Heart right ventricle (tissue), 16 donors: ENCODE results near the gene FAM234A. TPM values are rescaled to one million over a fixed set of nuclear protein-coding genes. Genes with fewer than 3 reads are reported as not detected.

ENCODE experiments used
- ATAC-seq, 8 donors: fragments of 200-7000 bp; cut with Tn5 transposase; one replicate each; pipeline ENCODE4 v1.9.1; 2020; ENCODE audit warnings: mild to moderate bottlenecking in 8 of 8, moderate library complexity in 8 of 8, moderate number of reproducible peaks in 1 of 8
- DNase-seq, 2 donors: peaks; one replicate each; pipeline ENCODE4 v3.0.0-alpha.2; 2020
- H3K27ac ChIP-seq, 10 donors: fragments of 200-600 bp; sonication (generic) in 2 of 10; one replicate each; pipeline versions ENCODE4 v1.5.0 to v1.8.0; 2020 to 2022; ENCODE audit warnings: mild to moderate bottlenecking in 3 of 10
- H3K27me3 ChIP-seq, 7 donors: fragments of 200-600 bp; one replicate each; pipeline ENCODE4 v1.8.0; 2021 to 2022; ENCODE audit warnings: mild to moderate bottlenecking in 2 of 7
- H3K36me3 ChIP-seq, 9 donors: fragments of 200-600 bp; sonication (generic) in 1 of 9; one replicate each; pipeline versions ENCODE4 v1.5.0 to v1.8.0; 2020 to 2022; ENCODE audit warnings: mild to moderate bottlenecking in 2 of 9
- H3K4me1 ChIP-seq, 9 donors: fragments of 200-600 bp; sonication (generic) in 1 of 9; one replicate each; pipeline versions ENCODE4 v1.5.0 to v1.8.0; 2020 to 2022; ENCODE audit warnings: mild to moderate bottlenecking in 4 of 9
- H3K4me3 ChIP-seq, 10 donors: fragments of 200-600 bp; sonication (generic) in 2 of 10; one replicate each; pipeline versions ENCODE4 v1.5.0 to v1.8.0; 2020 to 2022; ENCODE audit warnings: mild to moderate bottlenecking in 7 of 10, moderate library complexity in 2 of 10
- H3K9me3 ChIP-seq, 11 donors: fragments of 200-600 bp in 10 of 11; sonication (generic) in 2 of 11; one replicate each; pipeline versions ENCODE4 v1.5.0 to v1.8.0; 2013 to 2022; ENCODE audit warnings: mild to moderate bottlenecking in 2 of 11, control low read depth in 1 of 11, moderate library complexity in 1 of 11
- WGBS, 2 donors: extraction: QIAGEN DNeasy Blood & Tissue Kit; methylation state at CpG; one replicate each; pipeline ENCODE4 v1.1.7; 2013; ENCODE audit warnings: inconsistent platforms in 1 of 2; 5-methylcytosine and 5-hydroxymethylcytosine counted together
- intact Hi-C, 10 donors: fragments of 100-400 bp; cut with DNase I; formaldehyde crosslinking; loops; one replicate each; pipeline versions ENCODE4 v1.11.1 to v1.14.2; 2022
- polyA plus RNA-seq, 2 donors: library from polyadenylated mRNA; stranded (reverse); fragments of 200-250 nt; gene quantifications; one replicate each; pipeline ENCODE4 v1.2.3, GENCODE V29; 2013
- total RNA-seq, 10 donors: library from RNA; stranded (reverse); fragmentation: NEBNext Ultra II Directional in 3 of 10; extraction: Animal tissue kit (Norgen Biotek cat#: 25700) in 3 of 10; gene quantifications; one replicate each; pipeline versions ENCODE4 v1.2.1 to v1.2.4, GENCODE V29; 2021 to 2023
- TF ChIP-seq, protein P1 (sequence below), 9 donors: fragments of 200-600 bp; sonication (generic) in 2 of 9; IDR thresholded peaks; one replicate each; pipeline versions ENCODE4 v1.5.0 to v1.8.0; 2021 to 2022; ENCODE audit warnings: antibody characterized with exemption in 9 of 9, mild to moderate bottlenecking in 5 of 9, moderate library complexity in 1 of 9
- donor health status: Arrhythmogenic right ventricular cardiomyopathy.
- donor health status: ischemic (EF 13 %, LVEDD 7.1; RV severe dilation, severe dysfunction).
- donor health status: healthy with polysubstance abuse.
- donor health status: DM: no; HTN: yes; CAD: no.
- donor health status: DM: no; HTN: no; CAD: no.
- donor health status: ischemic (EF 25% LVEDD 6.9; RV normal size, moderate dysfunction).
- donor health status: ischemic (EF 25% LVEDD 5.7; RV mildly dilated, moderate dysfunction).
- donor health status: healthy.
- donor health status: DM: yes; HTN: yes; CAD: no.
- donor health status: Ischemic cardiomyopathy.
- donor health status: ischemic (EF 35%, LVEDD 5.7; RV mildly dilated, moderate dysfunction).
- donor health status: nonischemic (EF 11% LVEDD 7.7; RV severe dilation, severe dysfunction).
- donor health status: DM: yes; HTN: yes; CAD: no.
- donor health status: PGD.
- donor health status: ischemic (EF 29% LVEDD 5.4; RV normal size, mild dysfunction).
- donor health status: nonischemic (EF 23%, LVEDD 6.1; RV moderate dilation, normal function).

The FAM234A gene
- total and polyA plus RNA-seq, 12 donors = 70.5 to 200 (median 154) TPM

DNA sequence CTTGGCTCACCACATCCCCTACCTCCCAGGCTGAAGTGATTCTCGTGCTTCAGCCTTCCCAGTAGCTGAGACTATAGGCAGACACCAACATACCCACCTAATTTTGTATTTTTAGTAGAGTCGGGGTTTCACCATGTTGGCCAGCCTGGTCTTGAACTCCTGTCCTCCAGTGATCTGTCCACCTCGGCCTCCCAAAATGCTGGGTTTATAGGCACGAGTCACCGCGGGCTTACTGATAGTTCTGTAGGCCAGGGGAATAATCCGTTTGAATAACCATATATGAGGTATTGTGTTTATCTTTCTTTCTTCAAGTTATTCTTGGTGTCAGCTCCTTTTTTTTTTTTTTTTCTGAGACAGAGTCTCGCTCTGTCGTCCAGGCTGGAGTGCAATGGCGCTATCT lies 7.7 kb downstream of the FAM234A start:
- peak overlapping the region in 9 of 10 donors; percentile 12 to 78 (median 47) for H3K27ac ChIP-seq
- H3K4me1 ChIP-seq = peaks cover 3 to 52% (median 32%) of the 10 kb centered on the region in 9 donors
- H3K4me3 ChIP-seq = no peak overlapping the region
- H3K27me3 ChIP-seq = no peaks in the 10 kb centered on the region
- H3K9me3 ChIP-seq = no peaks in the 10 kb centered on the region
- peaks cover 0 to 11% (median 0%) of the 10 kb centered on the region in 9 donors for H3K36me3 ChIP-seq
- 84 to 91% methylated on average over 10 of the region's 10 CpGs for WGBS, 2 donors
- no peak for ATAC-seq
- intact Hi-C loops = loop anchor here in 1 of 10 donors (5.0 kb wide), 1 partner anchor 110 kb away; the partner anchor contains the start of gene AXIN1
- TF ChIP-seq, protein P1, sequence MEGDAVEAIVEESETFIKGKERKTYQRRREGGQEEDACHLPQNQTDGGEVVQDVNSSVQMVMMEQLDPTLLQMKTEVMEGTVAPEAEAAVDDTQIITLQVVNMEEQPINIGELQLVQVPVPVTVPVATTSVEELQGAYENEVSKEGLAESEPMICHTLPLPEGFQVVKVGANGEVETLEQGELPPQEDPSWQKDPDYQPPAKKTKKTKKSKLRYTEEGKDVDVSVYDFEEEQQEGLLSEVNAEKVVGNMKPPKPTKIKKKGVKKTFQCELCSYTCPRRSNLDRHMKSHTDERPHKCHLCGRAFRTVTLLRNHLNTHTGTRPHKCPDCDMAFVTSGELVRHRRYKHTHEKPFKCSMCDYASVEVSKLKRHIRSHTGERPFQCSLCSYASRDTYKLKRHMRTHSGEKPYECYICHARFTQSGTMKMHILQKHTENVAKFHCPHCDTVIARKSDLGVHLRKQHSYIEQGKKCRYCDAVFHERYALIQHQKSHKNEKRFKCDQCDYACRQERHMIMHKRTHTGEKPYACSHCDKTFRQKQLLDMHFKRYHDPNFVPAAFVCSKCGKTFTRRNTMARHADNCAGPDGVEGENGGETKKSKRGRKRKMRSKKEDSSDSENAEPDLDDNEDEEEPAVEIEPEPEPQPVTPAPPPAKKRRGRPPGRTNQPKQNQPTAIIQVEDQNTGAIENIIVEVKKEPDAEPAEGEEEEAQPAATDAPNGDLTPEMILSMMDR (IDR thresholded peaks at IDR 0.05) = no peak
- no peak for DNase-seq

- peaks cover 3 to 52% (median 32%) of the 10 kb centered on the region in 9 donors for H3K4me1 ChIP-seq
- H3K27me3 ChIP-seq = no peaks in the 10 kb centered on the region
- H3K36me3 ChIP-seq = peaks cover 0 to 11% (median 0%) of the 10 kb centered on the region in 9 donors
- no peak for DNase-seq
- H3K9me3 ChIP-seq = no peaks in the 10 kb centered on the region
- no peak overlapping the region for H3K4me3 ChIP-seq
- intact Hi-C loops = loop anchor here in 1 of 10 donors (5.0 kb wide), 1 partner anchor 109 kb away; the partner anchor contains the start of gene AXIN1
- ATAC-seq = peak in 1 of 8 donors; percentile 54
- TF ChIP-seq, protein P1 (IDR thresholded peaks at IDR 0.05) = no peak
- WGBS, 2 donors = 67 to 79% methylated on average over 4 of the region's 4 CpGs
- peak overlapping the region in 6 of 10 donors; percentile 20 to 65 (median 45) for H3K27ac ChIP-seq
Observed at GRCh38 chr16:243348-243747, 8.7 kb downstream of the FAM234A start.

DNA sequence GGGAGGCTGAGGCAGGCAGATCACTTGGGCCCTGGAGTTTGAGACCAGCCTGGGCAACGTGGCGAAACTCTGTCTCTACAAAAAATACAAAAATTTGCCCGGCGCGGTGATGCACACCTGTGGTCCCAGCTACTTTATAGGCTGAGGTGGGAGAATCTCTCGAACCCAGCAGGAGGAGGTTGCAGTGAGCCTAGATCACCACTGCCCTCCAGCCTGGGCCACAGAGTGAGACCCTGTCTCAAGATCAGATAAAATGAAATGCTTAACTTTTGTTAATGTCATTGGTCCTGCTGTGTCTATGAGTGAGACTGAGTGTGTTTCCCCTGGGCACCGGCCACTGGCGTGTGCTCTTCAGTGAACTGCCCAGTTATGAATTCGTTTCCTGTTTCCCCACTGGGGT lies 10.5 kb downstream of the FAM234A start:
- no peaks in the 10 kb centered on the region for H3K9me3 ChIP-seq
- DNase-seq = no peak
- peaks cover 0 to 28% (median 2%) of the 10 kb centered on the region in 9 donors for H3K36me3 ChIP-seq
- intact Hi-C loops = no loop called here
- H3K4me3 ChIP-seq = no peak overlapping the region
- no peak for ATAC-seq
- 93% methylated on average over 9 of the region's 9 CpGs for WGBS, 2 donors
- H3K27me3 ChIP-seq = no peaks in the 10 kb centered on the region
- TF ChIP-seq, protein P1 (IDR thresholded peaks at IDR 0.05) = no peak
- H3K4me1 ChIP-seq = peaks cover 3 to 41% (median 23%) of the 10 kb centered on the region in 9 donors
- H3K27ac ChIP-seq = no peak overlapping the region

GRCh38 chr16:247027-247426 lies 12.4 kb downstream of the FAM234A start:
- Histone ChIP-seq H3K4me3 (no peak overlapping the region), H3K4me1 (peaks cover 0 to 25% (median 6%) of the 10 kb centered on the region in 9 donors), H3K9me3 (no peaks in the 10 kb centered on the region), H3K36me3 (peaks cover 0 to 44% (median 3%) of the 10 kb centered on the region in 9 donors), H3K27me3 (no peaks in the 10 kb centered on the region), H3K27ac (no peak overlapping the region)
- TF ChIP-seq, protein P1 (IDR thresholded peaks at IDR 0.05) = no peak
- no peak for ATAC-seq
- no peak for DNase-seq
- intact Hi-C loops = no loop called here
- 96% methylated on average over 12 of the region's 12 CpGs for WGBS, 2 donors
